ENCODE measurements around the gene OR7G2.
"Not testable (repeated sequence)": the region's sequence is repeated elsewhere in the genome, so short reads cannot be mapped to it uniquely, and the experiment has no call there.

OR7G2 gene

DNA sequence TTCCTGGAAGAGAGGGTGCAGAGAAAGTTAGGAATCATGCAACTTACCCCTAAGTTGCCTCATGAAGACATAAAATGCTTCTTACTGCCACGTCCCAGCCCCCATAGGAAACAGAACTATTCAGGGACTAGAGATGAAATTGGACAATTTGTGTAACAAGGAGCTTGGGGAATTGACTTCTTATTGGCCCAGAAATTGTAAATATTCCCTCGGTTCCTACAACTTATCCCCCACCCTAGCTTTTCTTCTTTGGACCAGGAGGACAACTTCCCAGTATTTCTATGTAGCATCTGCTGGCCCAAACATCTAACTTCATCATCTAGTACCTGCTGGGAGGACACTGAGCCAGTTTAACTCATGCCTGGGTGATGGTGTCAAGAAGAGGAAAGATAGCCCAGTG is 20.5 kb downstream of the OR7G2 start, which contains the start of gene OR1M1:
Gene OR1M1 (plus strand): TSS at position 301 of the 400 bp plus-strand sequence. CDS start 6,184 bp downstream, outside the sequence.
- TF ChIP-seq, protein P1, sequence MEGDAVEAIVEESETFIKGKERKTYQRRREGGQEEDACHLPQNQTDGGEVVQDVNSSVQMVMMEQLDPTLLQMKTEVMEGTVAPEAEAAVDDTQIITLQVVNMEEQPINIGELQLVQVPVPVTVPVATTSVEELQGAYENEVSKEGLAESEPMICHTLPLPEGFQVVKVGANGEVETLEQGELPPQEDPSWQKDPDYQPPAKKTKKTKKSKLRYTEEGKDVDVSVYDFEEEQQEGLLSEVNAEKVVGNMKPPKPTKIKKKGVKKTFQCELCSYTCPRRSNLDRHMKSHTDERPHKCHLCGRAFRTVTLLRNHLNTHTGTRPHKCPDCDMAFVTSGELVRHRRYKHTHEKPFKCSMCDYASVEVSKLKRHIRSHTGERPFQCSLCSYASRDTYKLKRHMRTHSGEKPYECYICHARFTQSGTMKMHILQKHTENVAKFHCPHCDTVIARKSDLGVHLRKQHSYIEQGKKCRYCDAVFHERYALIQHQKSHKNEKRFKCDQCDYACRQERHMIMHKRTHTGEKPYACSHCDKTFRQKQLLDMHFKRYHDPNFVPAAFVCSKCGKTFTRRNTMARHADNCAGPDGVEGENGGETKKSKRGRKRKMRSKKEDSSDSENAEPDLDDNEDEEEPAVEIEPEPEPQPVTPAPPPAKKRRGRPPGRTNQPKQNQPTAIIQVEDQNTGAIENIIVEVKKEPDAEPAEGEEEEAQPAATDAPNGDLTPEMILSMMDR (IDR thresholded peaks at IDR 0.05; ENCODE audit: low read depth, low read length): no peak
- Histone ChIP-seq H3K36me3 (no peaks in the 10 kb centered on the region), H3K9me3 (no peaks in the 10 kb centered on the region; the same call in 1 of the 2 replicates), H3K4me3 (ENCODE audit: low read depth, low read length) (no peak within 1 kb of the TSS), H3K27me3 (peaks cover 4% of the 10 kb centered on the region; the same call in 1 of the 2 replicates), H3K4me1 (no peaks in the 10 kb centered on the region)
- no peak for DNase-seq

DNA sequence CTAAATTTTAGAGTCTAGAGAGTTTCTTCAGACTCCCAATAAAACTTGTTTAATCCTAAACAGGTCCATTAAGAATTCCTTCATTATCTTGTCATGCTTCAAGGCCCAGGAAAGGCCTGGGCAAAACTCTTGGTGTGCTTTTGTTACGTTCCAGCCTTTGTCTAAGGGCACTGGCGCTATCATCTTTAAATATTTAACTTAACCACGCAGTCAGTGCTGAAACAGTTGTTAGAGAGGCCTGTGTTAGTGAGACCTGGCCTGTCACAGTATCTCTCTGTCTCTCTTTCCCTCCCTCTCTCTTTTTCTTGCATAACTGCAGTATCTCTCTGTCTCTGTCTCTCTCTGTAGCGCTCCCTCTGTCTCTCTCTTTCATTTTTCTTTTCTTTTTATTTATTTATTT is 28.6 kb downstream of the OR7G2 start:
- TF ChIP-seq, protein P1 (IDR thresholded peaks at IDR 0.05; ENCODE audit: low read depth, low read length): no peak
- Histone ChIP-seq H3K4me1 (no peaks in the 10 kb centered on the region), H3K9me3 (no peaks in the 10 kb centered on the region), H3K36me3 (no peaks in the 10 kb centered on the region), H3K27me3 (no peaks in the 10 kb centered on the region), H3K4me3 (ENCODE audit: low read depth, low read length) (no peak overlapping the region)
- no peak for DNase-seq

DNA sequence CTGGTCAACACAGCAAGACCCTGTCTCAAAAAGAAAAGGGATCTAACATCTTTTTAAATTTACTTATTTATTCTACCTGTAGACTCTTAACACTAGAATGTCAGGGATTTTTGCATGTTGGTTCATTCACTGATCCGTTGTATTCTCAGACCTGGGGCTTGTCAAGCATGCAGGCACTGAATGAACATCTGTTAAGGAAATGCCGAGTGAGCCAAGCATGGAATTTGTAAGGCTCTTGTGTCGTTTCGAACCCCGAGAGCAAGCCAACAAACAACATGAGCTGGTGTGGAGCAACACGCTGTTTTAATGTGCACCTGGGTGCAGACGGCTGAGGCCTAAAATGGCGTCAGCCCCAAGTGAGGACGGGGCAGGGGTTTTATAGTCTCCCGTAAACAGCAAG is 30.4 kb downstream of the OR7G2 start:
- H3K27me3 ChIP-seq: no peaks in the 10 kb centered on the region
- no peaks in the 10 kb centered on the region for H3K4me1 ChIP-seq
- no peak overlapping the region for H3K4me3 ChIP-seq (ENCODE audit: low read depth, low read length)
- no peak for DNase-seq
- H3K36me3 ChIP-seq: no peaks in the 10 kb centered on the region
- no peaks in the 10 kb centered on the region for H3K9me3 ChIP-seq
- TF ChIP-seq, protein P1 (IDR thresholded peaks at IDR 0.05; ENCODE audit: low read depth, low read length): no peak

DNA sequence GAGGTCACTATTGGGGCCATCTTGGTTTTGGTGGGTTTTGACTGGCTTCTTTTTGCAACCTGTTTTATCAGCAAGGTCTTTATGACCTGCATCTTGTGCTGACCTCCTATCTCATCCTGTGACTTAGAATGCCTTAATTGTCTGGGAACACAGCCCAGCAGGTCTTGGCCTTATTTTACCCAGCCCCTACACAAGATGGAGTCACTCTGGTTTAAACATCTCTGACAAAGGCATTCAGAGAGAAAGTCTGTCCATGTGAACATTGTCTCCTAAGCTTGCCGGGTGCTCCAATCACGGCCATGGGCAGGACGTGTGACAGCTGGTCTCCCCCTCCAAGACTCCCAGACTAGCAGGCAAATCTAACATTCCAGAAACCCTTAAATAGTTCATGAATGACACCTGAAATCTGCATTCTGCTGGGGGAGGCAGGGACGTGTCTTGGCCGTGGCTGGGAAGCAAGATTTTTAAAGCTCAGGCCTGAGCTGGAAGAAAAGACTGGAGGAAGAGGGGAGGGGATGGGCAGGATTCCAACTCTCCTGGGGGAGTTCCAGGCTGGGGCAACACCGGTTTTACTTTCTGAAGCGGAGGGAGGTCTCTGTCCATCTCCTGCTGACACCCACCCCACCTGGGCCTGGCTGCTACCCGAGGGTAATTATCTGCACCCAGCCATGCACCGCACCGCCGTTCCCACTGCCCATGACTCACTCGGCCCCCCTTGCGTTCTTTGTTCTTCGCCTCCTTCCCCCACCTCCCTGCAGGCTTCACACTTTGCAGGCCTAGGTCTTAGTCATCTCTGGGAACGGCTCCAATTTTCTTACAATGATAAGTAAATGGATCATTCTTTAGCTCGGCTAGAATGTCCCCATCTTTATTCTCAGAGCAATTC is 32.0 kb downstream of the OR7G2 start:
- H3K27me3 ChIP-seq: no peaks in the 10 kb centered on the region
- H3K4me1 ChIP-seq: no peaks in the 10 kb centered on the region
- no peaks in the 10 kb centered on the region for H3K9me3 ChIP-seq
- no peak overlapping the region for H3K4me3 ChIP-seq (ENCODE audit: low read depth, low read length)
- DNase-seq: peak; percentile 54
- no peaks in the 10 kb centered on the region for H3K36me3 ChIP-seq
- TF ChIP-seq, protein P1 (IDR thresholded peaks at IDR 0.05; ENCODE audit: low read depth, low read length): no peak

DNA sequence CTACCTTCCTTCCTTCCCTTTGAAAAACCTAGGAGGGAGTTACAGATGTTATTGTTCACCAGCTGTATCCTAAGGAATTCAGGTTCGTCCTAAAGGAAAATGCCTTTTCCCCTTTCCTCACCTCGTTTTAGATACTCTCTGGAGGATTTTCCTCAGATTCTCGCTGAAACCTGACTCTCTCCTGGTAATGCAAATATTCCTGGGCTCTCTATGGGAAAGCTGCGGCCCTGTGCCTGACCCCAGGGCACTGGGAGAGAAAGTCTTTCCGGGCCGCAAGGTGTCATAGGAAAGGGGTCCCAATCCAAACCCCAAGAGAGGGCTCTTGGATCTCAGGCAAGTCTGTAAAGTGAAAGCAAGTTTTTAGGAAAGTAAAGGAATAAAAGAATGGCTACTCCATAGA is 33.5 kb downstream of the OR7G2 start:
- H3K36me3 ChIP-seq: no peaks in the 10 kb centered on the region
- H3K27me3 ChIP-seq: no peaks in the 10 kb centered on the region
- TF ChIP-seq, protein P1 (IDR thresholded peaks at IDR 0.05; ENCODE audit: low read depth, low read length): no peak
- no peaks in the 10 kb centered on the region for H3K4me1 ChIP-seq
- no peak for DNase-seq
- no peaks in the 10 kb centered on the region for H3K9me3 ChIP-seq
- no peak overlapping the region for H3K4me3 ChIP-seq (ENCODE audit: low read depth, low read length)

DNA sequence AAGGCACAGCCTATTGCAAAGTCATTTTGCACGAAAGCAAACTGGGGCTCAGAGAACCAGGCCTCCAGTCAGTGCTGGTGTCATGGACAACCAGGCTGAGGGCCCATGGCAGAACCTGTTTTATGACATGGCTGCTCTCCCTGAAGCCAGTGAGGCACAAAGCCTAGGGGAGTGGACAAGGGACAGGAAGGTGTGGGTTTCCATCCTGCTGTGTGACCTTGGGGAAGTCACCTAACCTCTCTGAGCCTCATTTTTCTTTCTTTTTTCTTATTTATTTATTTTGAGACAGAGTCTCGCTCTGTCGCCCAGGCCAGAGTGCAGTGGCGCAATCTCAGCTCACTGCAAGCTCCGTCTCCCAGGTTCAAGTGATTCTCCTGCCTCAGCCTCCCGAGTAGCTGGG is 35.6 kb downstream of the OR7G2 start:
- not testable (repeated sequence) for H3K9me3 ChIP-seq; H3K4me1 ChIP-seq; DNase-seq; H3K36me3 ChIP-seq; H3K4me3 ChIP-seq (ENCODE audit: low read depth, low read length); H3K27me3 ChIP-seq
